ENCODE measurements around the gene SRP54.

The SRP54 gene

GRCh38 chr14:34937876-34938275 is 44.9 kb upstream of the SRP54 start:
- Histone ChIP-seq H2BK120ac (ENCODE audit: low read depth, low read length) (no peak overlapping the region), H3K14ac (ENCODE audit: low read length in 2 of 2) (no peak overlapping the region), H2BK5ac (ENCODE audit: low read depth, low read length, poor library complexity, severe bottlenecking) (no peak overlapping the region), H3K27me3 (ENCODE audit: control insufficient read depth in 1 of 2, insufficient read depth in 1 of 2, low read length in 2 of 2) (no peaks in the 10 kb centered on the region), H2BK15ac (ENCODE audit: low read depth, poor library complexity, severe bottlenecking) (no peak overlapping the region), H4K91ac (ENCODE audit: low read length) (no peak overlapping the region), H4K8ac (ENCODE audit: low read length) (no peak overlapping the region), H3K18ac (ENCODE audit: low read depth in 1 of 2, low read length in 2 of 2) (no peak overlapping the region), H2AK5ac (ENCODE audit: low read length, severe bottlenecking) (no peak overlapping the region), H3K9ac (ENCODE audit: low read length) (no peak overlapping the region), H3K79me1 (replicated peaks; ENCODE audit: low read length, poor library complexity, severe bottlenecking) (no peaks in the 10 kb centered on the region), H2BK12ac (ENCODE audit: low read length in 2 of 2) (no peak overlapping the region), H3K4ac (ENCODE audit: low read depth in 1 of 2, low read length in 2 of 2) (no peak overlapping the region), H3K36me3 (ENCODE audit: control insufficient read depth in 1 of 2, insufficient read depth in 2 of 2, low read depth in 1 of 2, low read length in 2 of 2) (peaks cover 0 to under 1% of the 10 kb centered on the region in 2 experiments), H3K9me3 (ENCODE audit: control insufficient read depth, low read length) (no peaks in the 10 kb centered on the region), H2AFZ (ENCODE audit: low read depth, low read length) (no peak overlapping the region), H3K4me2 (ENCODE audit: low read length, poor library complexity, severe bottlenecking) (no peak overlapping the region), H3K4me3 (ENCODE audit: insufficient read depth in 1 of 2, low read depth in 1 of 2, low read length in 2 of 2) (no peak overlapping the region), H3K27ac (ENCODE audit: low read length, poor library complexity, severe bottlenecking) (no peak overlapping the region), H3K4me1 (ENCODE audit: control insufficient read depth, insufficient read depth, low read depth, low read length) (no peaks in the 10 kb centered on the region), H3K23ac (ENCODE audit: low read length in 2 of 2) (no peak overlapping the region)
- no peak for DNase-seq
- WGBS, result 92% methylated on average over 2 of the region's 3 CpGs

DNA sequence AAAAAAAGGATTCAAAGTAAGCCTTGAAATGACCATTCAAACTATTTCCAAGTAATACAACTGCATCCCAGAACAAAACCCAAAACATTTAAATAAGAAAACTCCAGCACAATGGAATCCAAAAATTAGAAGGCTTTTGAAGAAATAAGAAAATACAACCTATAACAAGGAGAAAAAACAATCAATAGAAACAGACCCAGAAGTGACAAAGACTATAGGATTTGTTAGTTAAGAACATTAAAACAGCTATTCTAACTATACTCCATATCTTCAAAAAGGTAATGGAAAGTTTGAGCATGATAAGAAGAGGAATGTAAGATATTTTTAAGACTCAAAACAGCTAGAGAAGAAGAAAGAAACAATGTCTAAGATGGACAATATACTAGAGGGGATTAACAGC is 39.3 kb upstream of the SRP54 start:
- no peak overlapping the region for H3K27ac ChIP-seq (ENCODE audit: low read length, poor library complexity, severe bottlenecking)
- no peak overlapping the region for H4K8ac ChIP-seq (ENCODE audit: low read length)
- no peak overlapping the region for H3K4me3 ChIP-seq (ENCODE audit: insufficient read depth in 1 of 2, low read depth in 1 of 2, low read length in 2 of 2)
- H4K91ac ChIP-seq (ENCODE audit: low read length), result no peak overlapping the region
- no peak overlapping the region for H2AK5ac ChIP-seq (ENCODE audit: low read length, severe bottlenecking)
- no peak overlapping the region for H2BK120ac ChIP-seq (ENCODE audit: low read depth, low read length)
- H3K9me3 ChIP-seq (ENCODE audit: control insufficient read depth, low read length), result no peaks in the 10 kb centered on the region
- H3K18ac ChIP-seq (ENCODE audit: low read depth in 1 of 2, low read length in 2 of 2), result no peak overlapping the region
- H2BK12ac ChIP-seq (ENCODE audit: low read length in 2 of 2), result no peak overlapping the region
- H3K9ac ChIP-seq (ENCODE audit: low read length), result no peak overlapping the region
- no peak overlapping the region for H3K4ac ChIP-seq (ENCODE audit: low read depth in 1 of 2, low read length in 2 of 2)
- peaks cover 5 to 6% of the 10 kb centered on the region in 2 experiments for H3K36me3 ChIP-seq (ENCODE audit: control insufficient read depth in 1 of 2, insufficient read depth in 2 of 2, low read depth in 1 of 2, low read length in 2 of 2)
- no peak for DNase-seq
- H3K23ac ChIP-seq (ENCODE audit: low read length in 2 of 2), result no peak overlapping the region
- H3K14ac ChIP-seq (ENCODE audit: low read length in 2 of 2), result no peak overlapping the region
- no peak overlapping the region for H3K4me2 ChIP-seq (ENCODE audit: low read length, poor library complexity, severe bottlenecking)
- no peaks in the 10 kb centered on the region for H3K4me1 ChIP-seq (ENCODE audit: control insufficient read depth, insufficient read depth, low read depth, low read length)
- H3K27me3 ChIP-seq (ENCODE audit: control insufficient read depth in 1 of 2, insufficient read depth in 1 of 2, low read length in 2 of 2), result no peaks in the 10 kb centered on the region
- H2BK15ac ChIP-seq (ENCODE audit: low read depth, poor library complexity, severe bottlenecking), result no peak overlapping the region
- H2AFZ ChIP-seq (ENCODE audit: low read depth, low read length), result no peak overlapping the region
- no peak overlapping the region for H2BK5ac ChIP-seq (ENCODE audit: low read depth, low read length, poor library complexity, severe bottlenecking)
- no peaks in the 10 kb centered on the region for H3K79me1 ChIP-seq (replicated peaks; ENCODE audit: low read length, poor library complexity, severe bottlenecking)

DNA sequence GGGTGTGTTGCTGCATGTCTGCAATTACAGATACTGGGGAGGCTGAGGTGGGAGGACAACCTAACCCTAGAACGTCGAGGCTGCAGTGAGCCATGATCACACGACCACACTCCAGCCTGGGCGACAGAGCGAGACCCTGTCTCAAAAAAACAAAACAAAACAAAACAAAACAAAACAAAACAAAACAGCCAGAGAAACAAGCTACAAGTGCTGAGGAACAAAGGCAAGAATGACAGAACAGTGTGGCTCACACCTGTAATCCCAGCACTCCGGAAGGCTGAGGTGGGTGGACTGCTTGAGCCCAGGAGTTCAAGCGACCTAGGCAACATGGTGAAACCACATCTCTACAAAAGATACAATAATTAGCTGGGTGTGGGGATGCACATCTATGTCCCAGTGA is 38.0 kb upstream of the SRP54 start:
- Histone ChIP-seq H3K4me1 (ENCODE audit: control insufficient read depth, insufficient read depth, low read depth, low read length) (no peaks in the 10 kb centered on the region), H3K27ac (ENCODE audit: low read length, poor library complexity, severe bottlenecking) (no peak overlapping the region), H3K9me3 (ENCODE audit: control insufficient read depth, low read length) (no peaks in the 10 kb centered on the region), H4K8ac (ENCODE audit: low read length) (no peak overlapping the region), H2BK12ac (ENCODE audit: low read length in 2 of 2) (no peak overlapping the region), H3K9ac (ENCODE audit: low read length) (no peak overlapping the region), H3K23ac (ENCODE audit: low read length in 2 of 2) (no peak overlapping the region), H2BK5ac (ENCODE audit: low read depth, low read length, poor library complexity, severe bottlenecking) (no peak overlapping the region), H3K4me3 (ENCODE audit: insufficient read depth in 1 of 2, low read depth in 1 of 2, low read length in 2 of 2) (no peak overlapping the region), H3K36me3 (ENCODE audit: control insufficient read depth in 1 of 2, insufficient read depth in 2 of 2, low read depth in 1 of 2, low read length in 2 of 2) (peaks cover 5 to 6% of the 10 kb centered on the region in 2 experiments), H3K27me3 (ENCODE audit: control insufficient read depth in 1 of 2, insufficient read depth in 1 of 2, low read length in 2 of 2) (no peaks in the 10 kb centered on the region), H2AFZ (ENCODE audit: low read depth, low read length) (no peak overlapping the region), H3K14ac (ENCODE audit: low read length in 2 of 2) (no peak overlapping the region), H4K91ac (ENCODE audit: low read length) (no peak overlapping the region), H2BK15ac (ENCODE audit: low read depth, poor library complexity, severe bottlenecking) (no peak overlapping the region), H3K79me1 (replicated peaks; ENCODE audit: low read length, poor library complexity, severe bottlenecking) (no peaks in the 10 kb centered on the region), H3K4ac (ENCODE audit: low read depth in 1 of 2, low read length in 2 of 2) (no peak overlapping the region), H3K18ac (ENCODE audit: low read depth in 1 of 2, low read length in 2 of 2) (no peak overlapping the region), H2BK120ac (ENCODE audit: low read depth, low read length) (no peak overlapping the region), H2AK5ac (ENCODE audit: low read length, severe bottlenecking) (no peak overlapping the region), H3K4me2 (ENCODE audit: low read length, poor library complexity, severe bottlenecking) (no peak overlapping the region)
- WGBS, result 98% methylated on average over 6 of the region's 7 CpGs
- no peak for DNase-seq

- Histone ChIP-seq H3K14ac (ENCODE audit: low read length in 2 of 2) (no peak overlapping the region), H2BK5ac (ENCODE audit: low read depth, low read length, poor library complexity, severe bottlenecking) (no peak overlapping the region), H3K9ac (ENCODE audit: low read length) (no peak overlapping the region), H3K27ac (ENCODE audit: low read length, poor library complexity, severe bottlenecking) (no peak overlapping the region), H2AK5ac (ENCODE audit: low read length, severe bottlenecking) (no peak overlapping the region), H2BK15ac (ENCODE audit: low read depth, poor library complexity, severe bottlenecking) (no peak overlapping the region), H3K23ac (ENCODE audit: low read length in 2 of 2) (no peak overlapping the region), H3K18ac (ENCODE audit: low read depth in 1 of 2, low read length in 2 of 2) (no peak overlapping the region), H3K79me1 (replicated peaks; ENCODE audit: low read length, poor library complexity, severe bottlenecking) (no peaks in the 10 kb centered on the region), H3K9me3 (ENCODE audit: control insufficient read depth, low read length) (no peaks in the 10 kb centered on the region), H3K4me2 (ENCODE audit: low read length, poor library complexity, severe bottlenecking) (no peak overlapping the region), H3K27me3 (ENCODE audit: control insufficient read depth in 1 of 2, insufficient read depth in 1 of 2, low read length in 2 of 2) (no peaks in the 10 kb centered on the region), H3K36me3 (ENCODE audit: control insufficient read depth in 1 of 2, insufficient read depth in 2 of 2, low read depth in 1 of 2, low read length in 2 of 2) (peaks cover 5 to 12% of the 10 kb centered on the region in 2 experiments), H2AFZ (ENCODE audit: low read depth, low read length) (no peak overlapping the region), H3K4ac (ENCODE audit: low read depth in 1 of 2, low read length in 2 of 2) (no peak overlapping the region), H4K8ac (ENCODE audit: low read length) (no peak overlapping the region), H4K91ac (ENCODE audit: low read length) (no peak overlapping the region), H2BK120ac (ENCODE audit: low read depth, low read length) (no peak overlapping the region), H2BK12ac (ENCODE audit: low read length in 2 of 2) (no peak overlapping the region), H3K4me3 (ENCODE audit: insufficient read depth in 1 of 2, low read depth in 1 of 2, low read length in 2 of 2) (no peak overlapping the region), H3K4me1 (ENCODE audit: control insufficient read depth, insufficient read depth, low read depth, low read length) (no peaks in the 10 kb centered on the region)
- DNase-seq, result no peak
- WGBS, result 84% methylated on average over 1 of the region's 1 CpG
These were observed 36.1 kb upstream of the SRP54 start for GRCh38 chr14:34946699-34947098.

Data from mesenchymal stem cell (in vitro differentiated cells and primary cell).